Psoas muscle (tissue), 8 donors: ENCODE data around the gene GSG1L. TPM values are rescaled to one million over a fixed set of nuclear protein-coding genes. Genes with fewer than 3 reads are reported as not detected.

Experiments
- ATAC-seq, 4 donors: fragments of 200-7000 bp; cut with Tn5 transposase; one replicate each; pipeline ENCODE4 v1.9.1; 2020; ENCODE audit warnings: moderate library complexity in 3 of 4, mild to moderate bottlenecking in 2 of 4
- DNase-seq, 2 donors: peaks; one replicate each; pipeline ENCODE4 v3.0.0-alpha.2; 2020
- H3K27ac ChIP-seq: fragments of 200-600 bp; one replicate; pipeline ENCODE4 v1.8.0; 2022
- H3K27me3 ChIP-seq, 3 donors: fragments of 200-600 bp in 1 of 3; one replicate each; pipeline versions ENCODE4 v1.6.1 to v1.8.0; 2013 to 2022; ENCODE audit warnings: low read length in 2 of 3, mild to moderate bottlenecking in 2 of 3, moderate library complexity in 1 of 3; ENCODE audit not compliant: insufficient read depth in 3 of 3
- H3K36me3 ChIP-seq, 2 donors: fragments of 200-600 bp in 1 of 2; one replicate each; pipeline versions ENCODE4 v1.6.1 to v1.8.0; 2013 to 2022; ENCODE audit warnings: low read depth in 1 of 2, mild to moderate bottlenecking in 1 of 2, moderate library complexity in 1 of 2; ENCODE audit not compliant: insufficient read depth in 1 of 2
- H3K4me1 ChIP-seq: fragments of 200-600 bp; one replicate; pipeline ENCODE4 v1.8.0; 2022
- H3K4me3 ChIP-seq: fragments of 200-600 bp; one replicate; pipeline ENCODE4 v1.8.0; 2022; ENCODE audit warnings: mild to moderate bottlenecking
- H3K9me3 ChIP-seq: fragments of 200-600 bp; one replicate; pipeline ENCODE4 v1.8.0; 2022
- WGBS, 3 donors: extraction: QIAGEN DNeasy Blood & Tissue Kit; methylation state at CpG; one replicate each; pipeline versions ENCODE4 v1.1.6 to v1.1.7; 2013; 5-methylcytosine and 5-hydroxymethylcytosine counted together
- intact Hi-C, 2 donors: fragments of 100-400 bp; cut with DNase I; formaldehyde crosslinking; loops; one replicate each; pipeline versions ENCODE4 v1.11.0 to v1.14.2; 2022
- polyA plus RNA-seq, 3 donors: library from polyadenylated mRNA; stranded (reverse); fragments of 200-250 nt; gene quantifications; one replicate each; pipeline ENCODE4 v1.2.3, GENCODE V29; 2013
- total RNA-seq, 4 donors: library from RNA; stranded (reverse); fragmentation: NEBNext Ultra II Directional in 2 of 4; extraction: Animal tissue kit (Norgen Biotek cat#: 25700) in 2 of 4; gene quantifications; one replicate each; pipeline versions ENCODE4 v1.2.1 to v1.2.4, GENCODE V29; 2021 to 2023
- TF ChIP-seq, protein P1 (sequence below): fragments of 200-600 bp; IDR thresholded peaks from one replicate; pipeline ENCODE4 v1.8.0; 2022; ENCODE audit warnings: antibody characterized with exemption
- donor health status: healthy with polysubstance abuse.
- donor health status: DM: no; HTN: no; CAD: no; lungs with moderate emphysema.
- donor health status: Bipolar disorder and iron deficiency.
- donor health status: healthy.
- donor health status: DM: yes; HTN: yes; CAD: no.
- donor health status: DM: no; HTN: no; CAD: no.
- donor health status: DM: no; HTN: no; CAD: no.
- donor health status: DM: yes; HTN: yes; CAD: no.

The GSG1L gene
- total and polyA plus RNA-seq, 7 donors, result 0.04 to 0.17 (median 0.08) TPM; not detected in 2

DNA sequence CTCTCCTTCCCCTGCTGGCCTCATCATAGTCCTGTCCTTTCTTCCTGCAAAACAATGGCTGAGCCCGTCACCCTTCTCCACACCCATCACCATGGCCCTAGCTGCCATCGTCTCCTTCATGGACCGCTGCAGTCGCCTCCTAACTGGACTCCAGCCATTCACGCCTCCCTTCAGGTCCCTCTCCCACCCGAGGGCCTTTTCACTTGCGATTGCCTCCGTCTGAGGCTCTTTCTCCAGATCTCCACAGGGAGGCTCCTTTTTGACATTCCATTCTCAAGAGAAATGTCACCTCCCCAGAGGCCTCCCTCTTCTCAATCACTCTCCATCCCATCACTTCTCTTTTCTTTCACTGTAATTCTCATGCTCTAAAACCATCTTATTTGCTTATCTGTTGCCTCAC lies 23.5 kb downstream of the GSG1L start:
- no peaks in the 10 kb centered on the region for H3K36me3 ChIP-seq
- H3K9me3 ChIP-seq, result no peaks in the 10 kb centered on the region
- intact Hi-C loops, result no loop called here
- no peak overlapping the region for H3K4me3 ChIP-seq
- DNase-seq (no peak), ATAC-seq (no peak)
- TF ChIP-seq, protein P1, sequence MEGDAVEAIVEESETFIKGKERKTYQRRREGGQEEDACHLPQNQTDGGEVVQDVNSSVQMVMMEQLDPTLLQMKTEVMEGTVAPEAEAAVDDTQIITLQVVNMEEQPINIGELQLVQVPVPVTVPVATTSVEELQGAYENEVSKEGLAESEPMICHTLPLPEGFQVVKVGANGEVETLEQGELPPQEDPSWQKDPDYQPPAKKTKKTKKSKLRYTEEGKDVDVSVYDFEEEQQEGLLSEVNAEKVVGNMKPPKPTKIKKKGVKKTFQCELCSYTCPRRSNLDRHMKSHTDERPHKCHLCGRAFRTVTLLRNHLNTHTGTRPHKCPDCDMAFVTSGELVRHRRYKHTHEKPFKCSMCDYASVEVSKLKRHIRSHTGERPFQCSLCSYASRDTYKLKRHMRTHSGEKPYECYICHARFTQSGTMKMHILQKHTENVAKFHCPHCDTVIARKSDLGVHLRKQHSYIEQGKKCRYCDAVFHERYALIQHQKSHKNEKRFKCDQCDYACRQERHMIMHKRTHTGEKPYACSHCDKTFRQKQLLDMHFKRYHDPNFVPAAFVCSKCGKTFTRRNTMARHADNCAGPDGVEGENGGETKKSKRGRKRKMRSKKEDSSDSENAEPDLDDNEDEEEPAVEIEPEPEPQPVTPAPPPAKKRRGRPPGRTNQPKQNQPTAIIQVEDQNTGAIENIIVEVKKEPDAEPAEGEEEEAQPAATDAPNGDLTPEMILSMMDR, result no peak
- no peaks in the 10 kb centered on the region for H3K27me3 ChIP-seq
- peaks cover 7% of the 10 kb centered on the region for H3K4me1 ChIP-seq
- no peak overlapping the region for H3K27ac ChIP-seq
- WGBS, 3 donors, result 63 to 74% (median 72%) methylated on average over 8 of the region's 8 CpGs

DNA sequence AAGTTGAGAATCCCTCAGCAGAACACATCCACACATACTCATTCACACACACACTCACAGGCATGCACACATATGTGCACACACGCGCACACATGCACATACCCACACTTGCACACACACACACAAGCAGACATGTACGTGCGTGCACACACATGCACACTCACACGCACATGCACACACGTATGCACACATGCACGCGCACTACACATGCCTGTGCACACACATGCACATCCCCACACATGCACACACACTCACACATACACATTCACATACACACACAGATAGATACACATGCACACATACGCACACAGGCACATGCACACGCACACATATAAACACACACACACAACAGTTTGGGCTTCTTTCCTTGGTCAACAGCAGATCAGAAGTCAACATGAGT lies 24.0 kb downstream of the GSG1L start:
- no peak for ATAC-seq
- Histone ChIP-seq H3K4me3 (no peak overlapping the region), H3K4me1 (peaks cover 7% of the 10 kb centered on the region), H3K27ac (no peak overlapping the region), H3K36me3 (no peaks in the 10 kb centered on the region), H3K9me3 (no peaks in the 10 kb centered on the region), H3K27me3 (peaks cover 0 to under 1% (median 0%) of the 10 kb centered on the region in 3 donors)
- TF ChIP-seq, protein P1, result no peak
- DNase-seq, result no peak
- WGBS, 3 donors, result 96 to 98% (median 96%) methylated on average over 10 of the region's 10 CpGs
- intact Hi-C loops, result no loop called here

GRCh38 chr16:28038409-28038808 lies 25.1 kb downstream of the GSG1L start:
- H3K27ac ChIP-seq, result no peak overlapping the region
- no peak overlapping the region for H3K4me3 ChIP-seq
- ATAC-seq, result no peak
- intact Hi-C loops, result no loop called here
- H3K4me1 ChIP-seq, result peaks cover 7% of the 10 kb centered on the region
- no peak for DNase-seq
- H3K27me3 ChIP-seq, result peaks cover 0 to 3% (median 0%) of the 10 kb centered on the region in 3 donors
- H3K36me3 ChIP-seq, result no peaks in the 10 kb centered on the region
- WGBS, 3 donors, result 88 to 92% (median 88%) methylated on average over 12 of the region's 12 CpGs
- TF ChIP-seq, protein P1, result no peak
- H3K9me3 ChIP-seq, result no peaks in the 10 kb centered on the region

- TF ChIP-seq, protein P1, result no peak
- intact Hi-C loops, result no loop called here
- Histone ChIP-seq H3K4me1 (no peaks in the 10 kb centered on the region), H3K36me3 (no peaks in the 10 kb centered on the region), H3K9me3 (no peaks in the 10 kb centered on the region), H3K27me3 (peaks cover 0 to 3% (median 0%) of the 10 kb centered on the region in 3 donors), H3K27ac (no peak overlapping the region), H3K4me3 (no peak overlapping the region)
- WGBS, 3 donors, result 68 to 77% (median 71%) methylated on average over 10 of the region's 10 CpGs
- ATAC-seq (no peak), DNase-seq (no peak)
Observed at GRCh38 chr16:28035866-28036393, 27.6 kb downstream of the GSG1L start.

DNA sequence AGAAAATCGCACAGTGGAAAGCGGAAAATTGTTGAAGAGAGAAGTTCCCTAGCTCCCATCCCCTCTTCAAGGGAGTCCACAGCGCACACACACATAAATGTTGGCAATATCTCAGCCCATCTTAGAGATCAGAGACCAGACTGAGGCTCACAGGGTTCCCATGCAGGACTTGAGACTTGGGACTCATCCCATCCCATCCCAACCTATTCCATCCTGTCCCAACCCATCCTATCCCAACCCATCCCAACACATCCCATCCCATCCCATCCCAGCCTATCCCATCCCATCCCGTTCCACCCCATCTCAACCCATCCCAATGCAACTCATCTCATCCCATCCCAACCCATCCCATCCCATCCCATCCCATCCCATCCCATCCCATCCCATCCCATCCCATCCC lies 29.6 kb downstream of the GSG1L start:
- no peak for ATAC-seq
- DNase-seq, result no peak
- whole genome bisulfite sequencing, 3 donors, result 91 to 93% (median 93%) methylated on average over 4 of the region's 4 CpGs

More for the DNA sequence above, 29.6 kb downstream of the GSG1L start:
- H3K36me3 ChIP-seq, result no peaks in the 10 kb centered on the region
- H3K4me1 ChIP-seq, result no peaks in the 10 kb centered on the region
- peaks cover 0 to 3% (median 0%) of the 10 kb centered on the region in 3 donors for H3K27me3 ChIP-seq
- H3K9me3 ChIP-seq, result no peaks in the 10 kb centered on the region
- intact Hi-C loops, result no loop called here
- TF ChIP-seq, protein P1, result no peak
- no peak overlapping the region for H3K27ac ChIP-seq
- no peak overlapping the region for H3K4me3 ChIP-seq
